Measurements from ENCODE around the gene SCYL1.
"Not testable (repeated sequence)": the region's sequence is repeated elsewhere in the genome, so short reads cannot be mapped to it uniquely, and the experiment has no call there.

The SCYL1 gene

GRCh38 chr11:65505466-65506289, 19.2 kb upstream of the SCYL1 start:
- no peak for DNase-seq (ENCODE audit: low read depth in 2 of 2)

GRCh38 chr11:65506290-65506771, 18.6 kb upstream of the SCYL1 start:
- no peak for DNase-seq (ENCODE audit: low read depth in 2 of 2)

GRCh38 chr11:65506772-65507505, 17.9 kb upstream of the SCYL1 start:
- no peak for DNase-seq (ENCODE audit: low read depth in 2 of 2)

- DNase-seq (ENCODE audit: low read depth in 2 of 2): not testable (repeated sequence)
These were observed 12.6 kb upstream of the SCYL1 start for GRCh38 chr11:65512311-65512710.

- no peak for DNase-seq (ENCODE audit: low read depth in 2 of 2)
These were observed 8.5 kb upstream of the SCYL1 start for GRCh38 chr11:65516135-65516968.

- not testable (repeated sequence) for DNase-seq (ENCODE audit: low read depth in 2 of 2)
These were observed 5.8 kb upstream of the SCYL1 start for GRCh38 chr11:65518941-65519549.

GRCh38 chr11:65521777-65522521, 2.9 kb upstream of the SCYL1 start:
- not testable (repeated sequence) for DNase-seq (ENCODE audit: low read depth in 2 of 2)

- DNase-seq (ENCODE audit: low read depth in 2 of 2): not testable (repeated sequence)
These were observed 1.9 kb upstream of the SCYL1 start for GRCh38 chr11:65522718-65523630.

GRCh38 chr11:65523631-65523968, 1.3 kb upstream of the SCYL1 start:
- DNase-seq (ENCODE audit: low read depth in 2 of 2): not testable (repeated sequence)

GRCh38 chr11:65524014-65524740, 706 bp upstream of the SCYL1 start:
- DNase-seq (ENCODE audit: low read depth in 2 of 2): no peak

GRCh38 chr11:65525546-65526480, 930 bp downstream of the SCYL1 start:
- no peak for DNase-seq (ENCODE audit: low read depth in 2 of 2)

GRCh38 chr11:65526744-65527143, 1.9 kb downstream of the SCYL1 start:
- DNase-seq (ENCODE audit: low read depth in 2 of 2): no peak

GRCh38 chr11:65528819-65529350, 4.0 kb downstream of the SCYL1 start:
- DNase-seq (ENCODE audit: low read depth in 2 of 2): no peak

- DNase-seq (ENCODE audit: low read depth in 2 of 2): no peak
These were observed 4.7 kb downstream of the SCYL1 start for GRCh38 chr11:65529475-65530156.

- no peak for DNase-seq (ENCODE audit: low read depth in 2 of 2)
These were observed 5.2 kb downstream of the SCYL1 start for GRCh38 chr11:65530157-65530496.

GRCh38 chr11:65532388-65533064, 7.6 kb downstream of the SCYL1 start:
- no peak for DNase-seq (ENCODE audit: low read depth in 2 of 2)

- DNase-seq (ENCODE audit: low read depth in 2 of 2): no peak
These were observed 10.2 kb downstream of the SCYL1 start for GRCh38 chr11:65535102-65535501.
